ENCODE measurements around the gene TMPRSS11D.

GRCh38 chr4:67877086-67877485 is 6.7 kb downstream of the TMPRSS11D start:
- TF ChIP-seq EZH2 (IDR thresholded peaks at IDR 0.05; ENCODE audit: borderline replicate concordance, low read depth, low read length, poor library complexity, severe bottlenecking) (no peak), CTCF (conservative IDR thresholded peaks at IDR 0.05; ENCODE audit: low read depth, low read length) (no peak)

Data from A673 (cell line).